WTC11 (cell line): ENCODE results near the gene NHSL1.

Experiments
- CBFB ChIP-seq: sonication (generic); formaldehyde crosslinking; IDR thresholded peaks from 2 replicates; pipeline ENCODE4 v1.8.1; 2022; ENCODE audit warnings: mild to moderate bottlenecking, low read depth, missing genetic modification reagents
- ELF4 ChIP-seq: sonication (generic); formaldehyde crosslinking; IDR thresholded peaks from 2 replicates; pipeline ENCODE4 v1.8.1; 2022; ENCODE audit warnings: low read depth, mild to moderate bottlenecking, moderate library complexity, missing genetic modification reagents
- ESRRA ChIP-seq: sonication (generic); formaldehyde crosslinking; IDR thresholded peaks from 2 replicates; pipeline ENCODE4 v1.8.1; 2022; ENCODE audit warnings: mild to moderate bottlenecking, missing genetic modification reagents, borderline replicate concordance
- FOXK1 ChIP-seq: sonication (generic); formaldehyde crosslinking; IDR thresholded peaks from 2 replicates; pipeline ENCODE4 v1.8.0; 2022; ENCODE audit warnings: mild to moderate bottlenecking, moderate library complexity, missing genetic modification reagents
- GABPB1 ChIP-seq: sonication (generic); formaldehyde crosslinking; IDR thresholded peaks from 2 replicates; pipeline ENCODE4 v1.8.1; 2023; ENCODE audit warnings: mild to moderate bottlenecking, missing genetic modification reagents
- KAT7 ChIP-seq: sonication (generic); formaldehyde crosslinking; IDR thresholded peaks from 2 replicates; pipeline ENCODE4 v1.8.1; 2023; ENCODE audit warnings: missing genetic modification reagents, mild to moderate bottlenecking, borderline replicate concordance
- ZNF232 ChIP-seq: sonication (generic); formaldehyde crosslinking; IDR thresholded peaks from 2 replicates; pipeline ENCODE4 v1.8.0; 2022; ENCODE audit warnings: mild to moderate bottlenecking, missing genetic modification reagents
- ZNF671 ChIP-seq: fragments of 250-450 bp; sonication (Bioruptor Pico); IDR thresholded peaks from 2 replicates; pipeline ENCODE4 v1.8.0; 2021; ENCODE audit warnings: mild to moderate bottlenecking
- TF ChIP-seq, protein P1 (sequence below): fragments of 200-600 bp; IDR thresholded peaks from 2 replicates; pipeline ENCODE4 v1.8.0; 2022; ENCODE audit warnings: antibody characterized with exemption
- TF ChIP-seq, protein P2 (sequence below): fragments of 250-450 bp; sonication (Bioruptor Pico); conservative IDR thresholded peaks from 2 replicates; pipeline ENCODE4 v1.9.0; 2021; ENCODE audit warnings: mild to moderate bottlenecking

DNA sequence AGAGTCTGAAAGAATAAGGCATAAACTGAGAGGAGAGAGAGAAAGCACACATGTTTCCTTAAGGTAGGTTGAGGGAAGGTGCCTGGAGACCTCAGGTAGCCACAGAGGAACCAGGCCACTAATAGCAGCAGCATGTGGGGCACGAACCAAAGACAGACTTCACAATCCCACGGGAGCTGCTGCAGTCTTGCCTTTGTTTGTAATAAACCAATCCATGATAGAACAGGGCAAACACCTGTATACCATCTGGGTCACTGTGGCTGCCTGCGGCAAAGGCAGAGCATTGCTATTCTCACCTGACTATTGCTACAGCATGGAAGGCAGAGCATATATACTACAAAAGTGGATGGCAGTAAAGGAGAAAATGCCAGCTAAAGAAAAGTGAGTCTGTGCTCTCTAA is 59.0 kb downstream of the NHSL1 start:
- TF ChIP-seq, protein P1, sequence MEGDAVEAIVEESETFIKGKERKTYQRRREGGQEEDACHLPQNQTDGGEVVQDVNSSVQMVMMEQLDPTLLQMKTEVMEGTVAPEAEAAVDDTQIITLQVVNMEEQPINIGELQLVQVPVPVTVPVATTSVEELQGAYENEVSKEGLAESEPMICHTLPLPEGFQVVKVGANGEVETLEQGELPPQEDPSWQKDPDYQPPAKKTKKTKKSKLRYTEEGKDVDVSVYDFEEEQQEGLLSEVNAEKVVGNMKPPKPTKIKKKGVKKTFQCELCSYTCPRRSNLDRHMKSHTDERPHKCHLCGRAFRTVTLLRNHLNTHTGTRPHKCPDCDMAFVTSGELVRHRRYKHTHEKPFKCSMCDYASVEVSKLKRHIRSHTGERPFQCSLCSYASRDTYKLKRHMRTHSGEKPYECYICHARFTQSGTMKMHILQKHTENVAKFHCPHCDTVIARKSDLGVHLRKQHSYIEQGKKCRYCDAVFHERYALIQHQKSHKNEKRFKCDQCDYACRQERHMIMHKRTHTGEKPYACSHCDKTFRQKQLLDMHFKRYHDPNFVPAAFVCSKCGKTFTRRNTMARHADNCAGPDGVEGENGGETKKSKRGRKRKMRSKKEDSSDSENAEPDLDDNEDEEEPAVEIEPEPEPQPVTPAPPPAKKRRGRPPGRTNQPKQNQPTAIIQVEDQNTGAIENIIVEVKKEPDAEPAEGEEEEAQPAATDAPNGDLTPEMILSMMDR: no peak
- no peak for TF ChIP-seq KAT7 (CRISPR knock-in tag)
- TF ChIP-seq CBFB (CRISPR knock-in tag): no peak
- TF ChIP-seq, protein P2, sequence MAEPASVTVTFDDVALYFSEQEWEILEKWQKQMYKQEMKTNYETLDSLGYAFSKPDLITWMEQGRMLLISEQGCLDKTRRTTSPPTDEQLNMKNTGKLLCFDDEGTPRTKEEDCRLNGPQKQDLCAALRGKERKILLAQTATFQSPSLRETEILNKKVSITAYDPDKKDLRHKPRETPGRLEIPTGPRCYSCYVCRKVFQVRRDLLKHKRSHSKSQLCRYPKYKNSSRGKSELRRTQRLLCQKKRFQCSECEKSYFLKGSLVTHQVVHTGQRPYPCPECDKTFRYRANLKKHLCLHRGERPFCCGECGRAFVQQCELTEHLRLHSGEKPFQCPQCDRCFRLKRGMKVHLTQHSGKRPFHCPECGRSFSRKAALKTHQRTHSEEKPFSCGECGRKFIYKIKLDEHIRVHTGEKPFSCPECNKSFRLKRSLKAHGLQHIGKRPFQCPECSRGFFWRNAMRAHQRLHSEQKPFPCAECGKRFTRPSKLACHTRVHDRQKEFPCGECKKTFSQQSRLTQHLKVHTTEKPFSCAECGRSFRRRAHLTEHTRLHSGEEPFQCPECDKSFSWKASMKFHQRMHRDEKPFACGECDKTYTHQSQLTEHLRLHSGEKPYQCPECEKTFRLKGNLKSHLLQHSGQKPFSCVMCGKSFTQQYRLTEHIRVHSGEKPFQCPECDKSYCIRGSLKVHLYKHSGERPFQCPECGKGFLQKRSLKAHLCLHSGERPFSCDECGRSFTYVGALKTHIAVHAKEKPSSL: no peak
- TF ChIP-seq FOXK1 (CRISPR knock-in tag): no peak
- no peak for TF ChIP-seq ESRRA (CRISPR knock-in tag)
- no peak for TF ChIP-seq ZNF232 (CRISPR knock-in tag)
- no peak for TF ChIP-seq ELF4 (CRISPR knock-in tag)
- TF ChIP-seq ZNF671: no peak
- TF ChIP-seq GABPB1 (CRISPR knock-in tag): no peak
